DND-41 (cell line): ENCODE results near the gene MMEL1.

Experiments used
- CTCF ChIP-seq: IDR thresholded peaks from 2 replicates; pipeline ENCODE4 v1.5.1; 2012; ENCODE audit warnings: borderline replicate concordance, low read length, moderate library complexity, mild to moderate bottlenecking; ENCODE audit not compliant: poor library complexity, severe bottlenecking; ENCODE audit errors: extremely low read depth
- EZH2 ChIP-seq: IDR thresholded peaks from 3 replicates; pipeline ENCODE4 v1.6.1; 2012; ENCODE audit warnings: borderline replicate concordance, low read depth, mild to moderate bottlenecking, moderate library complexity, low read length, inconsistent platforms; ENCODE audit not compliant: severe bottlenecking

- TF ChIP-seq CTCF (no peak), EZH2 (no peak)
Measured at GRCh38 chr1:2642131-2642559, 9.3 kb upstream of the MMEL1 start.
